Endodermal cell (in vitro differentiated cells): Measurements from ENCODE around the gene LRFN5. TPM values are rescaled to one million over a fixed set of nuclear protein-coding genes. Genes with fewer than 3 reads are reported as not detected.

ENCODE experiments used
- DNase-seq: peaks from one replicate; pipeline ENCODE4 v3.0.0-alpha.2; 2017
- H3K27ac ChIP-seq: 2 replicates; pipeline ENCODE4 v1.5.1; 2013; ENCODE audit warnings: mild to moderate bottlenecking, low read depth, low read length, moderate library complexity
- H3K27me3 ChIP-seq: 2 replicates; pipeline ENCODE4 v1.6.1; 2013; ENCODE audit warnings: mild to moderate bottlenecking, low read length, moderate library complexity; ENCODE audit not compliant: insufficient read depth, control insufficient read depth, poor library complexity, severe bottlenecking
- H3K36me3 ChIP-seq: 2 replicates; pipeline ENCODE4 v1.7.0; 2013; ENCODE audit warnings: mild to moderate bottlenecking, low read length, moderate library complexity; ENCODE audit not compliant: control insufficient read depth, insufficient read depth
- H3K4me1 ChIP-seq: one replicate; pipeline ENCODE4 v1.7.0; 2013; ENCODE audit warnings: low read length; ENCODE audit not compliant: control insufficient read depth, insufficient read depth
- H3K4me3 ChIP-seq: 2 replicates; pipeline ENCODE4 v1.5.1; 2013; ENCODE audit warnings: mild to moderate bottlenecking, low read length, moderate library complexity
- H3K9ac ChIP-seq: 2 replicates; pipeline ENCODE4 v1.6.1; 2013; ENCODE audit warnings: mild to moderate bottlenecking, low read length, moderate library complexity; ENCODE audit not compliant: poor library complexity, severe bottlenecking; ENCODE audit errors: extremely low read depth
- H3K9me3 ChIP-seq: 2 replicates; pipeline ENCODE4 v1.6.1; 2013; ENCODE audit warnings: mild to moderate bottlenecking, low read length, moderate library complexity; ENCODE audit not compliant: control insufficient read depth
- H3K27ac Mint-ChIP-seq: 2 replicates; pipeline ENCODE4 v1.8.0; 2020; ENCODE audit warnings: mixed read lengths
- H3K27me3 Mint-ChIP-seq: 2 replicates; pipeline ENCODE4 v1.8.0; 2021; ENCODE audit warnings: mild to moderate bottlenecking, mixed read lengths; ENCODE audit not compliant: insufficient read depth
- H3K36me3 Mint-ChIP-seq: 2 replicates; pipeline ENCODE4 v1.8.0; 2020; ENCODE audit warnings: low read depth, mixed read lengths
- H3K4me1 Mint-ChIP-seq: 2 replicates; pipeline ENCODE4 v1.8.0; 2020; ENCODE audit warnings: mixed read lengths
- H3K4me3 Mint-ChIP-seq: 2 replicates; pipeline ENCODE4 v1.8.0; 2020; ENCODE audit warnings: mild to moderate bottlenecking, moderate library complexity, mixed read lengths
- H3K9me3 Mint-ChIP-seq: 2 replicates; pipeline ENCODE4 v1.8.0; 2020; ENCODE audit warnings: mild to moderate bottlenecking, mixed read lengths
- WGBS, 2 experiments: methylation state at CpG; one replicate each; pipeline versions ENCODE4 v1.1.5 to v1.1.7; 2013; ENCODE audit warnings: missing lambda C conversion rate in 2 of 2, mixed read lengths in 1 of 2; ENCODE audit not compliant: insufficient coverage in 1 of 2, insufficient read length in 1 of 2; 5-methylcytosine and 5-hydroxymethylcytosine counted together
- total RNA-seq, 2 donors: library from RNA; stranded (reverse); fragmentation: NEBNext Ultra II Directional in 1 of 2; extraction: Animal tissue kit (Norgen Biotek cat#: 25700) in 1 of 2; gene quantifications; 2 replicates in 1 of 2; 3 replicates in 1 of 2; pipeline ENCODE4 v1.2.1, GENCODE V29; 2021
- TF ChIP-seq, protein P1 (sequence below): fragments of 200-600 bp; sonication (generic); conservative IDR thresholded peaks from 2 replicates; pipeline ENCODE4 v1.5.0; 2021; ENCODE audit warnings: antibody characterized with exemption, mild to moderate bottlenecking

LRFN5 gene
- total RNA-seq, 2 donors from 2014 or later: 1.4 to 3.2 TPM

DNA sequence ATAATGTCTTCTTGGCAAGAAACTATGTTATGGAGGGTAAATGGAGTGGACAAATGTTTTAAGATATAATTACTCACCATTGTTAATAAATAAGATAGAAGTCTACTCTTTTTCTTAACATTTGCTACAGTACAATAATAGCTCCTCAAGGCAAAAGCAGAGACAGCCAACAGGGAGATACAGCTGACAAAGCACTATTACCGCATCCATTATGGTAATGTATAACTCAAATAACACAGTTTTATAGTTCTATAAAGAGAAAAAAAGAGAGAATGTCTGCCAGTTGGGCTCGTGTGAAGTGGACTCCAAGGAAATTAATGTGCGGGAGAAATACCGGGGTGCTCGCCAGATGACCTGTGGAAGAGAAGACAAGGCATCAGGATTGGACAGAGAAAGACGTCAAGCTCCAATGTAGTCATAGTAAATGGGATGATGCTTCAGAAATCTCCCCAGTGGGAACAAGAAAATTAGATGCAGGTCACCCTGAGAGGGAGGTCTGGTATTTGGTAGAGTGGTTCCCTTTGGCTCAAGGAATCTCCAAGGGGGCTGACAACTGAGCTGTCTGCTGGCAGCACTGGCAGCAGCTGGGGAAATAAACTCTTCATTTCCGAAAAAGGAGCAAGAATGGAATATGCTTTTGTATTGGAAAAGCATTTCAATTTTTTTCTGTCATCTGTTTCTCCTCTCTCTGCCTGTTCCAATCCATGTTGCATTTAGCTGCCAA, 343.9 kb downstream of the LRFN5 start:
- 89 to 100% methylated on average over 5 to 7 of the region's 7 CpGs for WGBS, 2 experiments

More for the DNA sequence above, 343.9 kb downstream of the LRFN5 start:
- H3K9ac ChIP-seq: no peak overlapping the region
- Mint-ChIP-seq H3K36me3 (no peaks in the 10 kb centered on the region), H3K4me1 (no peaks in the 10 kb centered on the region), H3K27ac (no peak overlapping the region), H3K27me3 (no peaks in the 10 kb centered on the region), H3K9me3 (no peaks in the 10 kb centered on the region), H3K4me3 (no peak overlapping the region)
- H3K4me1 ChIP-seq: no peaks in the 10 kb centered on the region
- no peaks in the 10 kb centered on the region for H3K27me3 ChIP-seq
- H3K4me3 ChIP-seq: no peak overlapping the region
- TF ChIP-seq, protein P1, sequence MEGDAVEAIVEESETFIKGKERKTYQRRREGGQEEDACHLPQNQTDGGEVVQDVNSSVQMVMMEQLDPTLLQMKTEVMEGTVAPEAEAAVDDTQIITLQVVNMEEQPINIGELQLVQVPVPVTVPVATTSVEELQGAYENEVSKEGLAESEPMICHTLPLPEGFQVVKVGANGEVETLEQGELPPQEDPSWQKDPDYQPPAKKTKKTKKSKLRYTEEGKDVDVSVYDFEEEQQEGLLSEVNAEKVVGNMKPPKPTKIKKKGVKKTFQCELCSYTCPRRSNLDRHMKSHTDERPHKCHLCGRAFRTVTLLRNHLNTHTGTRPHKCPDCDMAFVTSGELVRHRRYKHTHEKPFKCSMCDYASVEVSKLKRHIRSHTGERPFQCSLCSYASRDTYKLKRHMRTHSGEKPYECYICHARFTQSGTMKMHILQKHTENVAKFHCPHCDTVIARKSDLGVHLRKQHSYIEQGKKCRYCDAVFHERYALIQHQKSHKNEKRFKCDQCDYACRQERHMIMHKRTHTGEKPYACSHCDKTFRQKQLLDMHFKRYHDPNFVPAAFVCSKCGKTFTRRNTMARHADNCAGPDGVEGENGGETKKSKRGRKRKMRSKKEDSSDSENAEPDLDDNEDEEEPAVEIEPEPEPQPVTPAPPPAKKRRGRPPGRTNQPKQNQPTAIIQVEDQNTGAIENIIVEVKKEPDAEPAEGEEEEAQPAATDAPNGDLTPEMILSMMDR: no peak
- DNase-seq: no peak
- H3K9me3 ChIP-seq: no peaks in the 10 kb centered on the region
- no peaks in the 10 kb centered on the region for H3K36me3 ChIP-seq
- no peak overlapping the region for H3K27ac ChIP-seq
